GM12891 (cell line): Measurements from ENCODE around the gene CTXND1.
A peak's percentile ranks its signal among the peaks of the same experiment; 100 is the strongest.

ENCODE experiments used
- DNase-seq: peaks from one replicate; pipeline ENCODE4 v3.0.0; 2011; ENCODE audit warnings: low spot score; ENCODE audit not compliant: insufficient read length
- FAIRE-seq: peaks from 2 replicates; lab custom pipeline; 2011; peaks lifted over from hg19 to GRCh38; lab: Jason Lieb, UNC
- PAX5 ChIP-seq: IDR thresholded peaks from 2 replicates; pipeline ENCODE4 v1.6.1; 2011; ENCODE audit warnings: low read length, moderate library complexity, mild to moderate bottlenecking; ENCODE audit not compliant: insufficient read depth, severe bottlenecking
- POLR2A ChIP-seq: IDR thresholded peaks from 2 replicates; pipeline ENCODE4 v1.6.1; 2011; ENCODE audit warnings: low read depth, low read length, control low read depth
- POLR2AphosphoS5 ChIP-seq: IDR thresholded peaks from 2 replicates; pipeline ENCODE4 v1.6.1; 2011; ENCODE audit warnings: low read depth, low read length, control low read depth
- POU2F2 ChIP-seq: IDR thresholded peaks from 2 replicates; pipeline ENCODE4 v1.6.1; 2011; ENCODE audit warnings: low read depth, mild to moderate bottlenecking, control low read depth, low read length, moderate library complexity
- SPI1 ChIP-seq: IDR thresholded peaks from 2 replicates; pipeline ENCODE4 v1.6.1; 2011; ENCODE audit warnings: low read depth, low read length, control low read depth
- TAF1 ChIP-seq: IDR thresholded peaks from 2 replicates; pipeline ENCODE4 v1.6.1; 2011; ENCODE audit warnings: low read depth, low read length, control low read depth

The CTXND1 gene

GRCh38 chr15:80240276-80240675, 11.7 kb downstream of the CTXND1 start:
- TF ChIP-seq TAF1 (no peak), POLR2AphosphoS5 (no peak), POU2F2 (no peak), PAX5 (no peak), POLR2A (no peak), SPI1 (no peak)
- FAIRE-seq (no peak), DNase-seq (no peak)

GRCh38 chr15:80234883-80235282, 17.1 kb downstream of the CTXND1 start:
- TF ChIP-seq PAX5 (no peak), POU2F2 (no peak), POLR2AphosphoS5 (no peak), SPI1 (no peak), TAF1 (no peak), POLR2A (no peak)
- DNase-seq (peak; percentile 33), FAIRE-seq (peak; percentile 54)

GRCh38 chr15:80233581-80233980, 18.4 kb downstream of the CTXND1 start:
- TF ChIP-seq POLR2AphosphoS5: no peak
- no peak for TF ChIP-seq SPI1
- TF ChIP-seq PAX5: no peak
- TF ChIP-seq POU2F2: no peak
- TF ChIP-seq POLR2A: no peak
- DNase-seq: no peak
- no peak for FAIRE-seq

- FAIRE-seq (no peak), DNase-seq (no peak)
- TF ChIP-seq POLR2AphosphoS5: no peak
- TF ChIP-seq POU2F2: no peak
- TF ChIP-seq PAX5: no peak
- TF ChIP-seq TAF1: no peak
- no peak for TF ChIP-seq POLR2A
- no peak for TF ChIP-seq SPI1
These were observed 20.6 kb downstream of the CTXND1 start for GRCh38 chr15:80231371-80231770.

GRCh38 chr15:80228959-80229610, 22.9 kb downstream of the CTXND1 start:
- FAIRE-seq: no peak
- TF ChIP-seq POLR2AphosphoS5 (no peak), PAX5 (no peak), POU2F2 (no peak), POLR2A (no peak), TAF1 (no peak), SPI1 (no peak)
- DNase-seq: no peak

- DNase-seq (no peak), FAIRE-seq (no peak)
- TF ChIP-seq SPI1 (no peak), TAF1 (no peak), POLR2AphosphoS5 (no peak), POU2F2 (no peak), PAX5 (no peak), POLR2A (no peak)
These were observed 32.1 kb downstream of the CTXND1 start for GRCh38 chr15:80219955-80220354.

GRCh38 chr15:80217327-80217900, 34.6 kb downstream of the CTXND1 start:
- DNase-seq: no peak
- TF ChIP-seq PAX5 (no peak), POLR2AphosphoS5 (no peak), SPI1 (no peak), TAF1 (no peak), POU2F2 (no peak), POLR2A (no peak)
- FAIRE-seq: no peak

- no peak for FAIRE-seq
- TF ChIP-seq TAF1 (no peak), POLR2A (no peak), POLR2AphosphoS5 (no peak), PAX5 (no peak), POU2F2 (no peak), SPI1 (no peak)
- DNase-seq: no peak
These were observed 35.1 kb downstream of the CTXND1 start for GRCh38 chr15:80216911-80217310.

GRCh38 chr15:80216141-80216540, 35.9 kb downstream of the CTXND1 start:
- TF ChIP-seq TAF1 (no peak), POLR2A (no peak), PAX5 (no peak), POLR2AphosphoS5 (no peak), SPI1 (no peak), POU2F2 (no peak)
- FAIRE-seq (no peak), DNase-seq (no peak)

- FAIRE-seq: no peak
- TF ChIP-seq PAX5: no peak
- no peak for DNase-seq
These were observed 37.1 kb downstream of the CTXND1 start for GRCh38 chr15:80214910-80215309.
